HEK293 (cell line): ENCODE data around the gene XKR7.

Source experiments
- CTCF ChIA-PET: fragments of 350-600 bp; formaldehyde crosslinking; extraction: SDS; loops from one replicate; lab custom pipeline; 2021; ENCODE audit warnings: antibody characterized with exemption; lab: Yijun Ruan, JAX
- POLR2A ChIA-PET: fragments of 300-600 bp; formaldehyde crosslinking; extraction: SDS; loops from one replicate; lab custom pipeline; 2020; ENCODE audit warnings: antibody characterized with exemption, inconsistent platforms; lab: Yijun Ruan, JAX
- H3K27ac ChIP-seq: fragments of 200-500 bp; sonication (Bioruptor generic); 2 replicates; pipeline ENCODE4 v1.5.1; 2014; ENCODE audit warnings: low read depth, low read length, control low read depth, inconsistent platforms; ENCODE audit errors: extremely low read depth
- H3K36me3 ChIP-seq, 2 experiments: fragments of 200-500 bp in 1 of 2; sonication (Bioruptor generic) in 1 of 2; 1 replicate in 1 of 2; 2 replicates in 1 of 2; pipeline ENCODE4 v1.5.1; 2014 to 2017; ENCODE audit warnings: inconsistent platforms in 2 of 2, low read length in 2 of 2; ENCODE audit not compliant: control insufficient read depth in 2 of 2, insufficient read depth in 1 of 2
- H3K4me1 ChIP-seq: fragments of 200-500 bp; sonication (Bioruptor generic); 2 replicates; pipeline ENCODE4 v1.5.1; 2014; ENCODE audit warnings: mild to moderate bottlenecking, low read length, inconsistent platforms; ENCODE audit not compliant: control insufficient read depth, insufficient read depth
- H3K4me3 ChIP-seq: 2 replicates; pipeline ENCODE4 v1.5.1; 2011; ENCODE audit warnings: low read depth, mild to moderate bottlenecking, control low read depth, low read length, moderate library complexity
- H3K9me3 ChIP-seq: fragments of 200-500 bp; sonication (Bioruptor generic); 2 replicates; pipeline ENCODE4 v1.5.1; 2014; ENCODE audit warnings: low read depth, low read length, inconsistent platforms; ENCODE audit not compliant: control insufficient read depth, insufficient read depth
- EGR2 ChIP-seq: fragments of 450-650 bp; formaldehyde crosslinking; IDR thresholded peaks from 2 replicates; pipeline ENCODE4 v1.5.1; 2016; ENCODE audit warnings: low read depth, missing biosample characterization, missing genetic modification characterization
- GLI2 ChIP-seq: fragments of 450-650 bp; formaldehyde crosslinking; IDR thresholded peaks from 2 replicates; pipeline ENCODE4; 2017; ENCODE audit warnings: missing biosample characterization, missing genetic modification characterization, low read depth, borderline replicate concordance
- GLIS2 ChIP-seq: fragments of 450-650 bp; formaldehyde crosslinking; IDR thresholded peaks from 2 replicates; pipeline ENCODE4 v1.5.1; 2016; ENCODE audit warnings: missing biosample characterization, missing genetic modification characterization
- HOXC10 ChIP-seq: sonication (generic); formaldehyde crosslinking; IDR thresholded peaks from 2 replicates; pipeline ENCODE4 v1.8.1; 2023; ENCODE audit warnings: mild to moderate bottlenecking, missing genetic modification reagents
- IKZF3 ChIP-seq: fragments of 450-650 bp; IDR thresholded peaks from 2 replicates; pipeline ENCODE4 v1.5.0; 2018; ENCODE audit warnings: missing biosample characterization, mild to moderate bottlenecking, missing genetic modification characterization, moderate library complexity
- KLF1 ChIP-seq: fragments of 450-650 bp; formaldehyde crosslinking; IDR thresholded peaks from 2 replicates; pipeline ENCODE4 v1.5.1; 2016; ENCODE audit warnings: missing biosample characterization, missing genetic modification characterization
- KLF7 ChIP-seq: fragments of 450-650 bp; formaldehyde crosslinking; IDR thresholded peaks from 2 replicates; pipeline ENCODE4 v1.5.1; 2016; ENCODE audit warnings: missing biosample characterization, missing genetic modification characterization, borderline replicate concordance
- KLF8 ChIP-seq: fragments of 450-650 bp; formaldehyde crosslinking; IDR thresholded peaks from 2 replicates; pipeline ENCODE4 v1.5.1; 2016; ENCODE audit warnings: missing biosample characterization, missing genetic modification characterization
- PATZ1 ChIP-seq: fragments of 450-650 bp; formaldehyde crosslinking; IDR thresholded peaks from 2 replicates; pipeline ENCODE4 v1.5.1; 2016; ENCODE audit warnings: missing biosample characterization, missing genetic modification characterization
- RBAK ChIP-seq: fragments of 450-650 bp; formaldehyde crosslinking; IDR thresholded peaks from 2 replicates; pipeline ENCODE4 v1.5.1; 2016; ENCODE audit warnings: missing biosample characterization, missing genetic modification characterization
- WT1 ChIP-seq: fragments of 450-650 bp; formaldehyde crosslinking; IDR thresholded peaks from 2 replicates; pipeline ENCODE4 v1.5.1; 2016; ENCODE audit warnings: missing biosample characterization, missing genetic modification characterization
- ZBTB1 ChIP-seq: fragments of 450-650 bp; formaldehyde crosslinking; IDR thresholded peaks from 2 replicates; pipeline ENCODE4 v1.5.1; 2016; ENCODE audit warnings: missing biosample characterization, missing genetic modification characterization
- ZBTB11 ChIP-seq: fragments of 450-650 bp; formaldehyde crosslinking; conservative IDR thresholded peaks from 2 replicates; pipeline ENCODE4 v1.5.1; 2016; ENCODE audit warnings: low read depth, missing biosample characterization, missing genetic modification characterization
- ZBTB17 ChIP-seq: fragments of 450-650 bp; formaldehyde crosslinking; IDR thresholded peaks from 2 replicates; pipeline ENCODE4 v1.5.1; 2016; ENCODE audit warnings: missing biosample characterization, missing genetic modification characterization
- ZBTB44 ChIP-seq: fragments of 450-650 bp; IDR thresholded peaks from 2 replicates; pipeline ENCODE4 v1.5.1; 2018; ENCODE audit warnings: missing biosample characterization, mild to moderate bottlenecking, missing genetic modification characterization
- ZBTB7A ChIP-seq: fragments of 450-650 bp; formaldehyde crosslinking; IDR thresholded peaks from 2 replicates; pipeline ENCODE4 v1.5.1; 2016; ENCODE audit warnings: low read depth, missing biosample characterization, missing genetic modification characterization
- ZIC2 ChIP-seq: fragments of 450-650 bp; formaldehyde crosslinking; IDR thresholded peaks from 2 replicates; pipeline ENCODE4 v1.5.1; 2016; ENCODE audit warnings: missing biosample characterization, missing genetic modification characterization
- ZNF155 ChIP-seq: fragments of 450-650 bp; formaldehyde crosslinking; IDR thresholded peaks from 2 replicates; pipeline ENCODE4 v1.5.1; 2016; ENCODE audit warnings: missing biosample characterization, missing genetic modification characterization
- ZNF19 ChIP-seq: fragments of 450-650 bp; formaldehyde crosslinking; IDR thresholded peaks from 2 replicates; pipeline ENCODE4; 2016; ENCODE audit warnings: missing biosample characterization, missing genetic modification characterization, low read depth
- ZNF302 ChIP-seq: fragments of 450-650 bp; formaldehyde crosslinking; IDR thresholded peaks from 2 replicates; pipeline ENCODE4 v1.5.1; 2016; ENCODE audit warnings: missing biosample characterization, missing genetic modification characterization, low read depth
- ZNF341 ChIP-seq: fragments of 450-650 bp; formaldehyde crosslinking; IDR thresholded peaks from 2 replicates; pipeline ENCODE4; 2016; ENCODE audit warnings: low read depth, missing biosample characterization, missing genetic modification characterization
- ZNF510 ChIP-seq: fragments of 450-650 bp; formaldehyde crosslinking; IDR thresholded peaks from 2 replicates; pipeline ENCODE4 v1.5.1; 2018; ENCODE audit warnings: mild to moderate bottlenecking, missing genetic modification characterization, missing biosample characterization; ENCODE audit not compliant: insufficient replicate concordance
- ZNF555 ChIP-seq: fragments of 450-650 bp; formaldehyde crosslinking; conservative IDR thresholded peaks from 2 replicates; pipeline ENCODE4 v1.5.1; 2017; ENCODE audit warnings: missing biosample characterization, mild to moderate bottlenecking, missing genetic modification characterization, inconsistent platforms
- ZNF561 ChIP-seq: fragments of 450-650 bp; IDR thresholded peaks from 2 replicates; pipeline ENCODE4 v1.5.1; 2018; ENCODE audit warnings: missing biosample characterization, missing genetic modification characterization, borderline replicate concordance
- ZNF629 ChIP-seq: fragments of 450-650 bp; formaldehyde crosslinking; IDR thresholded peaks from 2 replicates; pipeline ENCODE4 v1.5.1; 2017; ENCODE audit warnings: missing biosample characterization, missing genetic modification characterization
- ZNF639 ChIP-seq: fragments of 450-650 bp; formaldehyde crosslinking; IDR thresholded peaks from 2 replicates; pipeline ENCODE4 v1.5.1; 2016; ENCODE audit warnings: missing biosample characterization, missing genetic modification characterization
- ZNF664 ChIP-seq: fragments of 450-650 bp; formaldehyde crosslinking; IDR thresholded peaks from 2 replicates; pipeline ENCODE4 v1.5.1; 2016; ENCODE audit warnings: missing biosample characterization, missing genetic modification characterization
- ZNF791 ChIP-seq: fragments of 450-650 bp; formaldehyde crosslinking; IDR thresholded peaks from 2 replicates; pipeline ENCODE4 v1.5.1; 2016; ENCODE audit warnings: missing biosample characterization, missing genetic modification characterization
- ZNF792 ChIP-seq: fragments of 450-650 bp; formaldehyde crosslinking; IDR thresholded peaks from 2 replicates; pipeline ENCODE4 v1.5.1; 2016; ENCODE audit warnings: missing biosample characterization, missing genetic modification characterization

XKR7 gene

GRCh38 chr20:31923388-31924331 is 44.3 kb upstream of the XKR7 start (continued):
- peak; percentile 32; the same call in 1 of the 2 replicates for TF ChIP-seq ZNF341 (tag by site-specific recombination)
- 0 out of 2 replicates have a peak, but pooled peaks have one; percentile 6 for TF ChIP-seq ZBTB44 (tag by site-specific recombination)
- TF ChIP-seq ZBTB17 (tag by site-specific recombination) = peak; percentile 20; the same call in 1 of the 2 replicates
- no peak for TF ChIP-seq ZNF791 (tag by site-specific recombination)
- TF ChIP-seq ZNF155 (tag by site-specific recombination) = no peak
- no peak for TF ChIP-seq KLF8 (tag by site-specific recombination)
- peak; percentile 90 for TF ChIP-seq ZIC2 (tag by site-specific recombination)
- no peak for TF ChIP-seq ZNF639 (tag by site-specific recombination)
- no peak for TF ChIP-seq ZNF555 (tag by site-specific recombination)
- peak; percentile 31; the same call in 1 of the 2 replicates for TF ChIP-seq ZBTB11 (tag by site-specific recombination)
- TF ChIP-seq EGR2 (tag by site-specific recombination) = peak; percentile 52; the same call in 1 of the 2 replicates
- peak; percentile 68 for TF ChIP-seq GLIS2 (tag by site-specific recombination)
- TF ChIP-seq ZNF629 (tag by site-specific recombination) = peak; percentile 32; the same call in 1 of the 2 replicates
- no peak for TF ChIP-seq ZNF510 (tag by site-specific recombination)
- no peak for TF ChIP-seq ZNF302 (tag by site-specific recombination)
- no peak for TF ChIP-seq KLF7 (tag by site-specific recombination)
- 0 out of 2 replicates have a peak, but pooled peaks have one; percentile 15 for TF ChIP-seq WT1 (tag by site-specific recombination)
- TF ChIP-seq KLF1 = peak; percentile 87

GRCh38 chr20:31924561-31924960 is 43.4 kb upstream of the XKR7 start:
- CTCF ChIA-PET = no interaction called here
- TF ChIP-seq HOXC10 (CRISPR knock-in tag) (no peak), WT1 (tag by site-specific recombination) (no peak), IKZF3 (tag by site-specific recombination) (no peak), PATZ1 (tag by site-specific recombination) (no peak), ZNF19 (tag by site-specific recombination) (no peak), ZBTB1 (tag by site-specific recombination) (no peak), ZNF664 (tag by site-specific recombination) (no peak), GLI2 (tag by site-specific recombination) (no peak), ZBTB7A (no peak), RBAK (tag by site-specific recombination) (no peak), ZNF561 (no peak), ZNF155 (tag by site-specific recombination) (no peak), ZNF792 (tag by site-specific recombination) (no peak)

More at GRCh38 chr20:31924561-31924960, 43.4 kb upstream of the XKR7 start:
- Histone ChIP-seq H3K9me3 (no peaks in the 10 kb centered on the region), H3K36me3 (no peaks in the 10 kb centered on the region), H3K4me3 (no peak overlapping the region), H3K27ac (no peak overlapping the region), H3K4me1 (no peaks in the 10 kb centered on the region)
- POLR2A ChIA-PET = interaction anchor here (0.6 kb wide), 1 partner anchor 28 kb away, joined by 10 read pairs; no protein-coding TSS in a partner anchor
